VCaP (cell line): ENCODE measurements around the gene SMARCD3.

Source experiments
- H3K27ac ChIP-seq: fragments of 450-650 bp; 2 replicates; pipeline ENCODE4 v1.5.1; 2017
- TF ChIP-seq, protein P1 (sequence below): fragments of 450-650 bp; conservative IDR thresholded peaks from 2 replicates; pipeline ENCODE4 v1.5.1; 2017; ENCODE audit warnings: mild to moderate bottlenecking, moderate library complexity

The SMARCD3 gene

DNA sequence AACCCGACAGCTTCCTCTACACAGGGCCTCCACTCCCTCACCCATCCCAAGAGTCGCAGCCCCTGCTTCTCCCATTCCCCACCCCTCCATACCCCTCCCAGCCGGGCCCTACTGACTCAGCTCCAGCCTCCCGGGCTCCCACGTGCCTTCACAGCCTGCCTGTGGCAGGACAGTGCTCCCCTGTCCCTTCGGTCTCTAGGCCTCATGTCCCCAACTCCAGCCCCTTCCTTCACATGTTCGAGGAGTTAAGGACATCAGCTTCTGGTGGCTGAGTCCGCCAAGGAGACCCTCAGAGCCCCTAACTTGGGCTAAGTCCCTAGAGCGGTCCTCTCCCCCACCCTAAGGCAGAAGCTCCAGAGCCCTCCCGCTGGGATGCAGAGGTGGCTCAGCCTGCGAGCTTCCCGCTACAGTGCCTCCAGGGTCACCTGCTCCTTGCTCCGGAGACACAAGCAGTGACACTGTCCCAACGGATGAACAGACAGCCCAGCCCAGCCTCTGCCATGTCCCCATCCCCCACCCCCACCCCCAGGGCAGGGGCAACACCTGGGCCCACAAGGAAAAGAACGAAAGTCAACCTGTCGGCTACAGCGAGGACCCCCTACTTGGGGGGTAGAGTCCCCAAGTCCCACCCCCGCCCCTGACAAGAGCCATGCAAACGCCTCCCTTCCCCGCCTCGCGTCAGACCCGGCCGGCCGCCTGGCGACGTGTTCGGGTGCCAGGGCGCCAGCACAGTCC lies 716 bp downstream of the SMARCD3 start:
- TF ChIP-seq, protein P1, sequence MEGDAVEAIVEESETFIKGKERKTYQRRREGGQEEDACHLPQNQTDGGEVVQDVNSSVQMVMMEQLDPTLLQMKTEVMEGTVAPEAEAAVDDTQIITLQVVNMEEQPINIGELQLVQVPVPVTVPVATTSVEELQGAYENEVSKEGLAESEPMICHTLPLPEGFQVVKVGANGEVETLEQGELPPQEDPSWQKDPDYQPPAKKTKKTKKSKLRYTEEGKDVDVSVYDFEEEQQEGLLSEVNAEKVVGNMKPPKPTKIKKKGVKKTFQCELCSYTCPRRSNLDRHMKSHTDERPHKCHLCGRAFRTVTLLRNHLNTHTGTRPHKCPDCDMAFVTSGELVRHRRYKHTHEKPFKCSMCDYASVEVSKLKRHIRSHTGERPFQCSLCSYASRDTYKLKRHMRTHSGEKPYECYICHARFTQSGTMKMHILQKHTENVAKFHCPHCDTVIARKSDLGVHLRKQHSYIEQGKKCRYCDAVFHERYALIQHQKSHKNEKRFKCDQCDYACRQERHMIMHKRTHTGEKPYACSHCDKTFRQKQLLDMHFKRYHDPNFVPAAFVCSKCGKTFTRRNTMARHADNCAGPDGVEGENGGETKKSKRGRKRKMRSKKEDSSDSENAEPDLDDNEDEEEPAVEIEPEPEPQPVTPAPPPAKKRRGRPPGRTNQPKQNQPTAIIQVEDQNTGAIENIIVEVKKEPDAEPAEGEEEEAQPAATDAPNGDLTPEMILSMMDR: no peak
- H3K27ac ChIP-seq: peak overlapping the region; percentile 84

DNA sequence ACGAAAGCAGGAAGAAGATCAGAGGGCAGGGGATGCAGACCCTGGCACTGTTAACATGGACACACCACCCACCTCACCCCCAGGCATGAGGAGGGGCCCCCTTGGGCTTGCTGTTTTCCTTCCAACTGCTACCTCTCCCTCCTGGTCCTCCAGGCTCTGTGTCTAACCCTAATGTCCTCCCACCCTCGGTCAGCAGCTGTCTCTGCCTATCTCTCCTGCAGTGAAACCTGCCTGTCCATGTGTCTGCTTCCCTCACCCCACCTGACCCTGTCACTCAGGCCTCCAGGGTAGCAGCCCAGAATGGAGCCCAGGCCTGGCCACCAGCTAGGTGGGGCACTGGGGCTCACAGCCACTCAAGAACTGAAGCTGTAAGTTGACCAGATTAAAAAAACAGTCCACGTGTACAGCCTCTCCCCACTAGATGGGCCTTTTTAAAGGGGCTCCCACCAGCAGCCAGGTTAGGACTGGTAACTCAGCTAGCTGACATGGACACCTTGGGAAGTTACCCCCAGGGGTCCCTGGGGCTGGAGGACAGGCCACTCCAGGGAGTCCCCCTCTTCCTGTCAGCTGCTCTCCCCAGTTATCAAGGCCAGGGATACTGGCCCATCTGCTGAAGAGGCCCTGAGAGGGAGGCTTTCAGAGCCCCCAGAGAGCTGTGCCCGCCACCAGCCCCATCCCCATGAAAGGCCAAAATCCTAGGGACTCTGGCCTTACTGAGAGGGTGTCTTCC lies 1.5 kb downstream of the SMARCD3 start:
- TF ChIP-seq, protein P1: no peak
- H3K27ac ChIP-seq: no peak overlapping the region; the same call in 1 of the 2 replicates

DNA sequence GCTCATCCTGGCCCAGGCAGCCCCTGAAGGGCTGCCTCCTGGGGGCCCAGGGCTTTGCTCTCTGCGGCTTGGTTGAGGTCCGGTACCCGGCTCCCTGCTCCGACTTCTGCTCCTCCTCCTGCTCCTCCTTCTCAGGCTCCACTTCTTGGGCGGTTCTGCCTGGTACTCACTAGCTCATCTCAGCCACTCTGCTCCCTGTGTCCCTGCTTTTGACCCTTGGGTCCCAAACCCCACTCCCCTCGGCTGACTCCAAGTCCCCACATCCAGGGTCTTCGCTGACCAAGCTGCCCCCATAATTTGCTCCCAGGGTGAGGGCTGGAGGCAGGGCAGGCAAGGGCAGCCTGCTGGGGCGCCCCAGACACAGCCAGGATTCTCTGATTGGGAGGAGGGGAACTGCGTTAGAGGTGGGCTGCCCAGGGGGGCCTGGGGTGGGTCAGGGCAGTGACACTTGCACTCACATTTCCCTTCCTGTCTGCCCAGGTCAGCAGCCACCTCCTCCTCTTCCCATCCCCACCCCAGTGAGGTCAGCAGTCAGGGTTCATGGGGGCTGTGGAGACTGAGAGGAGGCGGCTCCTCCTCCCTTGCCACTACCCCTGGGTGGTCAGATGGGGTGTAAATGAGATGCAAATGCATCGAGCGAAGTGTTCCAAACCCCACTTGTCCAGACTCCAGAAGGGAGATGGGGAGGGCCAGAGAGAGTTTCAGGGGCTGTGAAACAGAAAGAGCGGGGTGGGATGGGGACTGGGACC lies 2.2 kb downstream of the SMARCD3 start:
- TF ChIP-seq, protein P1: no peak
- no peak overlapping the region for H3K27ac ChIP-seq

DNA sequence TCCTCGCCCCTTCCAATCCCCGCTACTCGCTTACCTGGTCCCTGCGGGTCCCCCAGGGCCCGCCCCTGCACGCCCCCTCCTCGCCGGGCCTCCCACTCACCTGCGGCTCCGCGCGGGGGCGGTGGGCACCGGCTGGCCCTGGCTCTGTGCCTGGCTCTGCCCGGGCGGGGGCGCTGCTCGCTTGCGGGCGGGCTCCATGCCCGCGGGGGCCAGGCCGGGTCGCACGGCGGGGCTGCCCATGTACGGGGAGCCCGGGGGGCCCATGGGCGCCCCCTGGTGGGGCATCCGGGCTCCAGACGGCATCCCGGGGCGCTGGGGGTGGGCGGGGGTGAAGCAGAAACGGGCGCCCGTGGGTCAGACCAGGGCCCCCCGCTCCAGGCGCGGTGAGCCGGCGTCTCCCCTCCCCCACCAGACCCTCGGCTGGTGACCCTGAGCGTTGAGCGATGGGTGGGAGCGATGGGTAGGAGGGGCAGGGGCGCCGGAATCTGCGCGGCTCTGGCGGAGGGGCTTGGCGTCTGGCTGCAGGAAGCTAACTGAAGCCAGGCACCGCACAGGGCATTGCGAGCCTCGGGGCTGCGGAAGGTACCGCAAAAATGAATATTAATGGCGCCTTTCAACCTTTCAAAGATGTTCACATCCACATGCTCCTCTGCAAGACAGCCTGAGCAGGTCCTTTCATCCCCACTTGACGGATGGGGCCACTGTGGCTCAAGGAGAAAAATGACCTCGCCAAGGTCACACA lies 3.0 kb downstream of the SMARCD3 start:
- TF ChIP-seq, protein P1: peak; percentile 86

DNA sequence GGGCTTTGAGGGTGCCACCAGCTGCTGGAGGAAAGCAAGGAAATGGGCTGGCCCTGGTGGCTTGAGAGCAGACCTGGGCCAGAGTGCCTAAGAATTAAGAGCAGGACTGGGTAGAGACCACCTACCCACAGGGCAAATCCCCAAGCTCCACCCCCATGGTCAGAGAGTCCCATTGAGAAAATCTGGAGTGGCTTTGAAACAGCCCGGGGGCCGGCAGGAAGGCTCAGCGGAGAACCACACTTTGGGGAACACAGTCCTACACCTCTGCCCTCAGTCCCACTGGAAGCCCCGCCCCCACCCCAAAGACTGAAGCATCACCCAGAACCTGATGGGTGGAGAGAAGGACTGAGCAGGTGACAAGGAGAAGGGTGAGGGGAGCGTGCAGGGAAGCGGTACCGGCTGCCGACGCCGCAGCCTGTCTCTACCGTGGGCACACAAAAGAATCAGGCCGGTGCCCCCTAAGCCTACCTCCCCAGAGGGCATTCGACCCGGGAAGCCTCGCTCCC lies 3.6 kb downstream of the SMARCD3 start:
- H3K27ac ChIP-seq: peak overlapping the region; percentile 37; the same call in 1 of the 2 replicates
- TF ChIP-seq, protein P1: no peak

More for the DNA sequence above, 3.0 kb downstream of the SMARCD3 start:
- H3K27ac ChIP-seq: peak overlapping the region; percentile 37; the same call in 1 of the 2 replicates

DNA sequence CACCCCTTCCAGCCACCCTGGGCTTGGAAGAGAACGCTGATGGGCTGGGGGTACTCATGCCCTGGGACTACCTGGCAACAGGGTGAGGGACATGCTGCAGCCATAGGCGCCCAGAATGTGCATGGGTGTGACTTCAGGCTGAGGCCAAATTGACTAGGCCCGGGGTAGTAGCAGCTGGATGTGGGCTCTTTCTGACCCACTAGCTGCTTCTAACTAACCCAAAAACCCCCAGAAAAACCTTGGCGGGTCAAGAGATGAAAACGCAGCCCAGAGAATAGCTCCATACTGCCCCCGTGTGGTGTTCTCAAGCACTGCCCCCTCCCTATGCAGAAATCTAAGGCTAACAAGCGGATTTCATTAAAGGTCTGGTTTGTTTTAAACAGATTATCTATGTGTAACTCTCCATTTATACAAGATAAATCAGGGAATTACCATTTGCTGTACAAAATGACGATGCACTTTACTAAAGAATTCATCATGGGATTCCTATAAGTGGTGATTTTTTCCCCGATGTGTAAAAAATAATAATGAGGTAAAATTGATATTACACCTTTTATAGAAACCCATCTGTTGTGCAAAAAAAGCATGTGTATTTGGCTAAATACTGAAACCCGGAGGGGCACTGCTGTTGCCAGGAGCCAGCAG lies 4.2 kb downstream of the SMARCD3 start:
- TF ChIP-seq, protein P1: peak; percentile 89

More for the DNA sequence above, 4.2 kb downstream of the SMARCD3 start:
- no peak overlapping the region for H3K27ac ChIP-seq
